Uterus (tissue), 4 donors: ENCODE data around the gene GLI2. TPM values are rescaled to one million over a fixed set of nuclear protein-coding genes. Genes with fewer than 3 reads are reported as not detected.
A peak's percentile ranks its signal among the peaks of the same experiment; 100 is the strongest.

ENCODE experiments used
- DNase-seq, 2 donors: peaks; one replicate each; pipeline ENCODE4 v3.0.0-alpha.2; 2019 to 2020
- H3K27ac ChIP-seq, 2 donors: fragments of 200-600 bp; sonication (generic); 1 replicate in 1 of 2; 2 replicates in 1 of 2; pipeline ENCODE4 v1.5.1; 2016 to 2018
- H3K27me3 ChIP-seq, 2 donors: fragments of 200-600 bp; sonication (generic); one replicate each; pipeline ENCODE4 v1.5.1; 2018 to 2019; ENCODE audit warnings: control low read depth in 1 of 2
- H3K36me3 ChIP-seq, 2 donors: fragments of 200-600 bp; sonication (generic); one replicate each; pipeline ENCODE4 v1.5.1; 2019; ENCODE audit warnings: control low read depth in 1 of 2
- H3K4me1 ChIP-seq, 2 donors: fragments of 200-600 bp; sonication (generic); one replicate each; pipeline ENCODE4 v1.5.1; 2018 to 2019; ENCODE audit warnings: control low read depth in 1 of 2
- H3K4me3 ChIP-seq, 2 donors: fragments of 200-600 bp; sonication (generic); 1 replicate in 1 of 2; 2 replicates in 1 of 2; pipeline ENCODE4 v1.5.1; 2018 to 2019; ENCODE audit warnings: mild to moderate bottlenecking in 1 of 2
- H3K9me3 ChIP-seq, 2 donors: fragments of 200-600 bp; sonication (generic); one replicate each; pipeline ENCODE4 v1.5.1; 2019; ENCODE audit warnings: control low read depth in 1 of 2
- CTCF ChIP-seq, 4 experiments: fragments of 200-600 bp in 2 of 4; fragments of 450-650 bp in 2 of 4; sonication (generic) in 2 of 4; IDR thresholded peaks; one replicate each; pipeline ENCODE4 v1.5.1; 2016 to 2019; ENCODE audit warnings: antibody characterized with exemption in 4 of 4, mild to moderate bottlenecking in 2 of 4, moderate library complexity in 1 of 4
- POLR2A ChIP-seq, 2 donors: fragments of 450-650 bp; IDR thresholded peaks; one replicate each; pipeline ENCODE4 v1.6.1; 2016; ENCODE audit warnings: antibody characterized with exemption in 2 of 2, mild to moderate bottlenecking in 1 of 2, moderate library complexity in 1 of 2
- intact Hi-C: fragments of 100-400 bp; cut with DNase I; formaldehyde crosslinking; loops from one replicate; pipeline ENCODE4 v1.15.1; 2023; ENCODE audit warnings: low total_unique reads
- total RNA-seq, 4 donors: library from RNA; depleted of rRNA in 3 of 4; stranded (reverse); fragments of >200 nt in 3 of 4; gene quantifications; one replicate each; pipeline versions ENCODE4 v1.1.0 to v1.2.4, GENCODE V29; 2014 to 2023
- donor health status: DM: yes; HTN: yes; CAD: no.

The GLI2 gene
- total RNA-seq, 4 donors from 2014 or later, result 2.9 to 23.6 (median 12.9) TPM

- intact Hi-C loops, result no loop called here
- H3K9me3 ChIP-seq, result no peaks in the 10 kb centered on the region
- no peak for TF ChIP-seq CTCF (IDR thresholded peaks at IDR 0.05)
- no peak for TF ChIP-seq POLR2A (IDR thresholded peaks at IDR 0.05)
- H3K36me3 ChIP-seq, result no peaks in the 10 kb centered on the region
- H3K27me3 ChIP-seq, result no peaks in the 10 kb centered on the region
- H3K27ac ChIP-seq, result no peak overlapping the region
- H3K4me3 ChIP-seq, result no peak overlapping the region
- no peak for DNase-seq
- H3K4me1 ChIP-seq, result no peaks in the 10 kb centered on the region
These were observed 11.6 kb downstream of the GLI2 start for GRCh38 chr2:120747281-120747680.

GRCh38 chr2:120747706-120748105 lies 12.0 kb downstream of the GLI2 start:
- Histone ChIP-seq H3K27me3 (no peaks in the 10 kb centered on the region), H3K4me1 (no peaks in the 10 kb centered on the region), H3K4me3 (no peak overlapping the region), H3K36me3 (no peaks in the 10 kb centered on the region), H3K9me3 (no peaks in the 10 kb centered on the region), H3K27ac (no peak overlapping the region)
- intact Hi-C loops, result no loop called here
- TF ChIP-seq CTCF (IDR thresholded peaks at IDR 0.05), result no peak
- TF ChIP-seq POLR2A (IDR thresholded peaks at IDR 0.05), result no peak
- DNase-seq, result no peak

GRCh38 chr2:120748310-120748709 lies 12.6 kb downstream of the GLI2 start:
- intact Hi-C loops, result no loop called here
- Histone ChIP-seq H3K9me3 (no peaks in the 10 kb centered on the region), H3K4me3 (no peak overlapping the region), H3K27ac (no peak overlapping the region), H3K36me3 (no peaks in the 10 kb centered on the region), H3K4me1 (no peaks in the 10 kb centered on the region), H3K27me3 (no peaks in the 10 kb centered on the region)
- TF ChIP-seq POLR2A (IDR thresholded peaks at IDR 0.05) (no peak), CTCF (IDR thresholded peaks at IDR 0.05) (no peak)
- no peak for DNase-seq

- no peaks in the 10 kb centered on the region for H3K9me3 ChIP-seq
- H3K27me3 ChIP-seq, result no peaks in the 10 kb centered on the region
- H3K4me1 ChIP-seq, result no peaks in the 10 kb centered on the region
- TF ChIP-seq CTCF (IDR thresholded peaks at IDR 0.05) (no peak), POLR2A (IDR thresholded peaks at IDR 0.05) (no peak)
- intact Hi-C loops, result no loop called here
- DNase-seq, result no peak
- H3K27ac ChIP-seq, result no peak overlapping the region
- no peak overlapping the region for H3K4me3 ChIP-seq
- H3K36me3 ChIP-seq, result no peaks in the 10 kb centered on the region
These were observed 13.1 kb downstream of the GLI2 start for GRCh38 chr2:120748741-120749140.

- Histone ChIP-seq H3K4me1 (no peaks in the 10 kb centered on the region), H3K36me3 (no peaks in the 10 kb centered on the region), H3K27ac (peak overlapping the region; percentile 21 to 23), H3K9me3 (no peaks in the 10 kb centered on the region), H3K4me3 (no peak overlapping the region), H3K27me3 (no peaks in the 10 kb centered on the region)
- no peak for DNase-seq
- intact Hi-C loops, result no loop called here
- TF ChIP-seq POLR2A (IDR thresholded peaks at IDR 0.05), result no peak
- TF ChIP-seq CTCF (IDR thresholded peaks at IDR 0.05), result no peak
These were observed 14.1 kb downstream of the GLI2 start for GRCh38 chr2:120749506-120750431.
